GM21576 (cell line): ENCODE data around the gene LY6G6C.
A peak's percentile ranks its signal among the peaks of the same experiment; 100 is the strongest.

ENCODE experiments used
- ATAC-seq: cut with Tn5 transposase; IDR thresholded peaks from one replicate; pipeline ENCODE4 v1.9.1; 2021; ENCODE audit warnings: mild to moderate bottlenecking, moderate library complexity; ENCODE audit not compliant: unreplicated experiment

Gene LY6G6C

GRCh38 chr6:31742894-31743293 lies 21.3 kb upstream of the LY6G6C start:
- ATAC-seq = no peak

GRCh38 chr6:31741815-31742214 lies 20.3 kb upstream of the LY6G6C start:
- ATAC-seq = no peak

GRCh38 chr6:31740397-31741223 lies 19.1 kb upstream of the LY6G6C start:
- ATAC-seq = no peak

DNA sequence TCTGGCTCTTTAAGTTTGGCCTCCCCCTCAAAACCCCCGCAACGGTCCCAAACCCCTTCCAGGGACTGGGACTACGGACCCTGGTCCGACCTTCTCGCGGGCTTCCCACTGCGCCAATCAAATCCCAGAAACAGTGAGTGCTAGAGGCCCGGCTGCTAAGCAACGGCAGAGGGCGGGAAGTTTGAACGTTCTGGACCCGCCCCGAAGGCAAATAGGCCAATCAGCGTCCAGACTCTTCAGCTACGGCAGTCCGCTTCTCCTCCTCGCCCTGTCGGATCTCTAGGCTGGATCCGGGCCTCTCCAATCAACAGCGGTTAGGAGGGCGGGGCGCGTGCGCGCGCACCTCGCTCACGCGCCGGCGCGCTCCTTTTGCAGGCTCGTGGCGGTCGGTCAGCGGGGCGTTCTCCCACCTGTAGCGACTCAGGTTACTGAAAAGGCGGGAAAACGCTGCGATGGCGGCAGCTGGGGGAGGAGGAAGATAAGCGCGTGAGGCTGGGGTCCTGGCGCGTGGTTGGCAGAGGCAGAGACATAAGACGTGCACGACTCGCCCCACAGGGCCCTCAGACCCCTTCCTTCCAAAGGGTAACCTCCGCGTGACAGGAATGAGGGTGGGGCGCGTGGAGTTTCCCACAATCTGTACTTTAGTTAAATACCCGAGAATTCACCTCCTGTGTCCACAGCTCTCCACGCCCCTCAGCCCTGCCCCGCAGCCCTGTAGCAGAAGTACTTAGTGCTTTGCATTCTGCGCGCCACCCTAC lies 18.3 kb upstream of the LY6G6C start, which contains the start of gene MSH5:
MSH5 (plus strand) TSS at position 367 of the 758 bp plus-strand sequence. CDS start 462 bp downstream, outside the sequence.
- ATAC-seq = peak; percentile 63

- ATAC-seq = no peak
Observed at GRCh38 chr6:31737991-31738979, 16.7 kb upstream of the LY6G6C start.

GRCh38 chr6:31737315-31737990 lies 15.9 kb upstream of the LY6G6C start:
- no peak for ATAC-seq

GRCh38 chr6:31736768-31737314 lies 15.3 kb upstream of the LY6G6C start:
- no peak for ATAC-seq

DNA sequence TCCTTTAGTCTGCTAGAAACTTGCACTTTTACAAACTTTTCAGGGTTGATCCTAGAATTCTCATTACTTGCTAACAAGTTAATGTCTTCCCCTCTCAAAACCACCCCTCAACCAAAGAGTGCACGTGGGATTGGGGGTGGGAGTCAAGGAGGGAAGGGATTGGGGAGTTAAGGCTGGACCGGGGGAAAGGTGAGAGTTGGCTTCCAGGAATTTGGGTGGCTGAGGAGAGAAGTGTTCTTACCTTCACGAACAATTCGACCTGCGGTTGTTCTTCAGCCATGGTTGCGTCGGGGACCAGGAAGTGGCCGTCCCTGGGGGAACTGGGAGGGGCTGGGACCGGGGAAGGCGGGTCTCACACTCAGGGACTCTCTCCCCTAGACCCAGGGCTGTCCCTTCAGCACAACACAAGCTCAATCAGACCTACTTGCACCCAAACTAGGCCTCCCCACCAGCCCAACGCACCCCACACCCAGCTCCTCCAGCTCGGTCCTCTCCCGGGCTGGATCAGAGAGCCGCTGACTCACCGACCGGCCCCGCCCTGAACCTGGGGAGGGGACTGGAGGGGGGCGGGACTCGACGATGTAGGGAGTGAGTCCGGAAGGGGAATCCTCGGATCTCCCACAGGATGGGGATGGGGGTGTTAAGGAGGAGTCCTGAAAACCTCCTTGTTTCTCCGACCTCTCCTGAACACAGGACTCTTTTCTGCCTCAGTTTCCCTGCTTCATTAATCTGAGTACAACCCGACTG lies 14.6 kb upstream of the LY6G6C start, which contains the start of gene CLIC1:
CLIC1 (minus strand) TSS at position 510 of the 747 bp plus-strand sequence; CDS start at position 280, 230 bp downstream.
- no peak for ATAC-seq

GRCh38 chr6:31734821-31735406 lies 13.4 kb upstream of the LY6G6C start:
- ATAC-seq = no peak

GRCh38 chr6:31734247-31734820 lies 12.8 kb upstream of the LY6G6C start:
- no peak for ATAC-seq

DNA sequence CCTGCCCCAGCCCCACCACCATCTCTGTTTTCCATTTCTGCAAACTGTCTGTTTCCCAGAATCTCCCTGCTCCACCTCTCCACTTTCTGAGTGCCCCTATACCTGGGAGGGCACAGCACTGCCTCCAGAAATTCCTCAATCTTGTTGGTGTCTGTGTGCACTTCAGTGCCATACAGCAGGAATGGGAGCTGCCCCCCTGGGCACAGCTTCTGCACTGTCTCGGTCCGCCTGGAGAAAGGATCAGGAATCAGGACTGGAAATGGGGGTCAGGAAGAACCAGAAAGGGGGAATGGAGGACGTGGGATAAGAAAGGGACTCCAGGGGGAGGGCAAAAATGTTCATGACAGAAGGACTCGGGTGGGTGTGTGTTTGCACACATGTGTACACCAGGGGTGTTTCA lies 12.2 kb upstream of the LY6G6C start:
- no peak for ATAC-seq

GRCh38 chr6:31732029-31732428 lies 10.5 kb upstream of the LY6G6C start:
- ATAC-seq = no peak

DNA sequence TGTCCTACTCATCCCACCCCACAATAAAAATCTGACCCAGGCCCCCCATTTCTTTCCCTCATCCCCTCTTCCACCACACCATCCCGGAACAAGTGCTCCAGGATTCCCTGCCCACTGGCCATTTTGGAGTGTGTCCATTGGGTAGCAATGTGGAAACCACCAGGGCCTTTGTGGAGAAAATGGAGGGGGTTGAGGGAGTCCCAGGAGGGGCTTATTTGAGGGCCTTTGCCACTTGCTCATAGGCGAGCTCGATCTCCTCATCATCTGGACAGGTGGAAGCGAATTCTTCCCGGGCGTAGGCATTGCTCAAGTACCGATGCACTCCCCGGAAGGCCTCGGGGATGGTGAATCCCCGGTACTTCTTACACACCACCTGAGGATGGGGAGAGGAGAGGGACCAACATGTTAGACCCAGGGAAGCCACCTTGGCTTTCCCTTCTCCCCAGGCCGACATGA lies 9.1 kb upstream of the LY6G6C start:
- ATAC-seq = no peak

GRCh38 chr6:31729979-31730630 lies 8.6 kb upstream of the LY6G6C start:
- ATAC-seq = peak; percentile 28

DNA sequence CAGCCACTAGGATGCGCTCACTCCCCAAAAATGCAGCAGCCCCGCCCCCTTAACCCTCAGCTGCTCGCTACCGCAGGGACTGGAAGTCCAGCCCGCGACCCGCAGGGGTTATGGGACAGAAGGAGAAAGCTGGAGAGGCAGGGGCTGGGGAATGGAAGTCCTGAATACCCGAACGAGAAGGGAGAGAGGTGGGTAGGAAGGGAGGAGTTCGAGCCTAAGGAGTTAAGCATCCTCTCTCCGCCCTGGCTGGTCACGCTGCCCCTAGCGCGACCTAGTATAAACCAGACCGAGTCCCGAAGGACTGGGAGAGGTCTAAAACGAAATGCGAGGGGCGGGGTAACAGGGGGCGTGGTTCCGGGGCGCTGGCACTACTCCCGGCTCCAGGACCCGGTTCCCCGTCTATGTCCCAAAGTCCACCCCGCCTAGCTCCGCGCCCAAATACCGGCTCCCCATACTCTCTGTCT lies 8.0 kb upstream of the LY6G6C start:
- peak; percentile 40 for ATAC-seq

DNA sequence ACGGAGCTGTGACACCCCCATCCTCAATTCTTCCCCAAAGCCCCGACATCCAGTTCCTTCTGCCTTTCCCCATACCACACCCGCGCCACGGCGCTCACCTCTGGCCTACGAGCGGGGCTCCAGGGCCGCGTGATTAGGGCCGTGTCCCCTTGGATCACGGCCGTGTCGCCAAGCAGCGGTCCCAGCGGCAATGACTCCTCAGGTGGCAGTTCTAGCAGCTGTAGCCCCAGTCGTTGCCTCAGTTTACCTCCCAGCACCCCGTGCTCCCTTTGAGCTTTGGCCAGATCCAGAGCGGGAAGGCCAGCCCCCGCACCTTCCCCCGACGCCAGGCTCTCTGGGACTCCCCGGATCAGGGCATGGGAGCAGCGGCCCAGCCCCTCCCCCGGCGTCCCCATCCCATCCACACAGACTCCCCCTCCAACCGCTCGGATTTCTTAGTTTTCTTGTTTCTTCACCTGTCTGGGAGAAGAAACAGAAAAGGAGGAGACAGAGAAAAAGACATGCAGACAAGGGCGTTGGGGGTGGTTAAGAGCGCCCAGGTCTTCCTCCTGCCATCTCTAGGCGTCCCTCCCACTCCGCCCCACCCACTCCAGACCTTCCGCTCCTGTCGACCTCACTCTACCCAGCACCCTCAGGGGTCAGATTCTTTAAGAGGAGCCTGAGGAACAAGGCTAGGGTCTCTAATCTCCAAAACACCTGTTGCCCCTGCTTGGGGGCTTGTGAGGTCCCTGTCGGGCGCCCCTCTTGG lies 7.4 kb upstream of the LY6G6C start, which contains the start of gene DDAH2:
DDAH2 (minus strand) TSS at position 533 of the 748 bp plus-strand sequence; CDS start at position 395, 138 bp downstream.
- ATAC-seq = no peak
